Measurements from ENCODE around the gene FADS6.
A peak's percentile ranks its signal among the peaks of the same experiment; 100 is the strongest.

Gene FADS6, protein sequence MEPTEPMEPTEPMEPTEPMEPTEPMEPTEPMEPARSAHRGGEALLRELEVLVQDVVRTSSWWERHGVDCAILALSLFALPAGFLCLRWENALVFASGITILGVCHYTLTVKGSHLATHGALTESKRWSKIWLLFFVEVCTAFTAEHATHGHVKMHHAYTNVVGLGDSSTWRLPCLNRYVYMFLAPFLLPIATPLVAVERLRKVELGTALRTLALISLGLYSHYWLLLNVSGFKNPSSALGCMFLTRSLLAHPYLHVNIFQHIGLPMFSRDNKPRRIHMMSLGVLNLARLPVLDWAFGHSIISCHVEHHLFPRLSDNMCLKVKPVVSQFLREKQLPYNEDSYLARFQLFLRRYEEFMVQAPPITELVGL

DNA sequence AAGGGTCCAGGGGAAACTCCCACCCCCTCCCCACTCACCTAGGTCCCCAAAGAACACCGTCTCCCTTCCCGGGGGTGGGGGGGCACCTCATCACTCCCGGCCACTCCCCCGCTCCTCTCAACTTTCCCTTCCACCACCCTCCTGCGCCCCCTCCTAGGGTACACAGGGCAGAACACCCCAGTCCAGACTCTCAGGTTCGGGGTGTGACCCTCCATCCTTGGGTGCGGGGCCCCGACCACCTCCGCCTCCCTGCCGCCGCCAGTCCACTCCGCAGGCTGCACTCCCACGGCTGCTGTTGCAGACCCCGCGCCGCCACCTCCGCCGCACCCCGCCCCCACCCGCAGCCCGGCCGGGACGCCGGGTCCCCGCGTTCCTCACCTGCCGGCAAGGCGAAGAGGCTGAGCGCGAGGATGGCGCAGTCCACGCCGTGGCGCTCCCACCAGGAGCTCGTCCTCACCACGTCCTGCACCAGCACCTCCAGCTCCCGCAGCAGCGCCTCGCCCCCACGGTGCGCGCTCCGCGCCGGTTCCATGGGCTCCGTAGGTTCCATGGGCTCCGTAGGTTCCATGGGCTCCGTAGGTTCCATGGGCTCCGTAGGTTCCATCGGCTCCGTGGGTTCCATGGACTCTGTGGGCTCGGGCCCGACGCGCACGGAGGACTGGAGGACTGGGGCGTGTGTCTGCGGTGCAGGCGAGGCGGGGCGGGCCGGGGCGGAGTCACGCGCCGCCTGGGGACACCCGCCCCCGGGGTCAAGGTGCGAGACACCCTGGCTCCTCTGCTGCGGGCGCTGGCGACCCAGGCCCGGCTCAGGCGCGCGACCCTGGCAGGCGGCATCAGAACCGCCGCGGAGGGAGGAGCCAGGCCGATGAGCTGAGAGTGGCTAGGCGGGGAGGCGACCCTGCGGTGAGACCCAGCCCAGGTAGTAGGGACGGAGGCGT, at the start of gene FADS6:
FADS6 (minus strand) TSS at position 660 of the 938 bp plus-strand sequence; CDS start at position 622, 38 bp downstream.
- no peak for DNase-seq

DNA sequence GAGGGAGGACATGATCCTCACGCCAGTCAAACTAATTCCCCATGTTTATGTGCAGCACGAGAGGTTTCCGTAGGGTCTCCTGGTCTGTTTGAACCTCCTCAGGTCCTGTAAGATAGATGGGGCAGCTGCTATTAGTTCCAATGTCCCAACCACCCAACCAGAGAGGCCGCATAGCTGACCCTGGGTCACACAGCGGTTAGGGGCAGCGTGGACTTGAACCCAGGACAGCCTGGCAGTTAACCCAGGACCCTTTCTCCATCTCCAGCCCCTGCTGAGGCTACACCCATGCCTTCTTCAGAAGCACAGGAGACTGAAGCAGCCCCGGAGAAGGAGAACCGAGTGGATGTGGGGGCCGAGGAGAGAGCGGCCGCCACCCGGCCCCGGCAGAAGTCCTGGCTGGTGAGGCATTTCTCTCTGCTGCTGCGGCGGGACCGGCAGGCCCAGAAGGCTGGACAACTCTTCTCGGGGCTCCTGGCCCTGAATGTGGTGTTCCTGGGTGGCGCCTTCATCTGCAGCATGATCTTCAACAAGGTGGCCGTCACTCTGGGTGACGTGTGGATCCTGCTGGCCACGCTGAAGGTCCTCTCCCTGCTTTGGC, 47.8 kb upstream of the FADS6 start:
- no peak for DNase-seq

DNA sequence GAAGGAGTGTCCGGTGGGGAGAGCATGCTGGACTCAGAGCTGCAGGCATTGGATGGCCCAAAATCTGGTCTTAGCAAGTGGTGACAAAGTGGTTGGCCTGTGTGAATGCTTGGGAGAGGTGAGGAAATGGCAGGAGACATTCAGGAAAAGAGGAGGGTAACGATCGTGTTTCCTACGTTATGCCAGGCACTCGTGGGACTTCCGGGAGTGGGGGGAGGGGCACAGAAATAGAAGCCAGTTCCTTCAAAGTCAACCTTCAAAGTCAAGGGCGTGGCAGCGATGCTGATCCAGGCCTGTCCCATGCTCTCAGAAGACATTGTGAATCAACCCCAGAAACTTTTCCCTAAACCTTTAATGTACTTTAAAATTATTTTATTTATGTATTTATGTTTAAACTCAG, 46.1 kb upstream of the FADS6 start:
- no peak for DNase-seq

DNA sequence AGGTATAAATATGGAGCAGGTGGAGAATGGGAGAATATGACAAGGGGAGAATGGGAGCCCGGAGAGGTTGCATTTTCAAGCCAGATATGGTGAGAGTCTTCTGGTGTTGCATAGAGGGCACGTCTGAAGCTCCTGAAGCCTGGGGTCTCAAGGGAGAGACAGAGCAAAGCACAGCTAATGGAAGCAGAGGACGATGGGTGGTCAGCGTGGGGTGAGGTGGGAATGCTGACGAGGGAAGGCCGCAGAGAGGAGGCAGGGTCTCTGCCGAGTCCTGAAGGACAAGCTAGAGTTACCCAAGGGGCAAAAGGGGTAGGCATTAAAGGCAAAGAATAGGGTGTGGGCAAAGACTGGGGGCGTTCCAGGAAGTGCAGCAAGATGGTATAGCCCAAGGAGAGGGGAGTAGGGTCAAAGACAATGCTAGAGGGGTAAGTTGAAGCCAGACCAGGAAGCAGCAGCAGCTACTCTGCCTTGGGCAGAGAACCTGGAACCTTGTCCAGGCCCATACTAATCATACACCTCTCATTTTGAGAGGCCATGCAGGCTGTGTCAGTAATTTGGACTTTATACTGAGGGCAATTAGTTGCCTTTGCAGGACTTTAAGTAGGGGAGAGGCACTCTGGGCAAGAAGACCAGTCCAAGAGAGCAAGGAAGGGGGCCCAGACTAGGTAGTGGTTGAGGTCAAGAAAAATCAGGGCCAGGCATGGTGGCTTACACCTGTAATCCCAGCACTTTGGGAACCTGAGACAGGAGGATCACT, 44.9 kb upstream of the FADS6 start:
- no peak for DNase-seq

DNA sequence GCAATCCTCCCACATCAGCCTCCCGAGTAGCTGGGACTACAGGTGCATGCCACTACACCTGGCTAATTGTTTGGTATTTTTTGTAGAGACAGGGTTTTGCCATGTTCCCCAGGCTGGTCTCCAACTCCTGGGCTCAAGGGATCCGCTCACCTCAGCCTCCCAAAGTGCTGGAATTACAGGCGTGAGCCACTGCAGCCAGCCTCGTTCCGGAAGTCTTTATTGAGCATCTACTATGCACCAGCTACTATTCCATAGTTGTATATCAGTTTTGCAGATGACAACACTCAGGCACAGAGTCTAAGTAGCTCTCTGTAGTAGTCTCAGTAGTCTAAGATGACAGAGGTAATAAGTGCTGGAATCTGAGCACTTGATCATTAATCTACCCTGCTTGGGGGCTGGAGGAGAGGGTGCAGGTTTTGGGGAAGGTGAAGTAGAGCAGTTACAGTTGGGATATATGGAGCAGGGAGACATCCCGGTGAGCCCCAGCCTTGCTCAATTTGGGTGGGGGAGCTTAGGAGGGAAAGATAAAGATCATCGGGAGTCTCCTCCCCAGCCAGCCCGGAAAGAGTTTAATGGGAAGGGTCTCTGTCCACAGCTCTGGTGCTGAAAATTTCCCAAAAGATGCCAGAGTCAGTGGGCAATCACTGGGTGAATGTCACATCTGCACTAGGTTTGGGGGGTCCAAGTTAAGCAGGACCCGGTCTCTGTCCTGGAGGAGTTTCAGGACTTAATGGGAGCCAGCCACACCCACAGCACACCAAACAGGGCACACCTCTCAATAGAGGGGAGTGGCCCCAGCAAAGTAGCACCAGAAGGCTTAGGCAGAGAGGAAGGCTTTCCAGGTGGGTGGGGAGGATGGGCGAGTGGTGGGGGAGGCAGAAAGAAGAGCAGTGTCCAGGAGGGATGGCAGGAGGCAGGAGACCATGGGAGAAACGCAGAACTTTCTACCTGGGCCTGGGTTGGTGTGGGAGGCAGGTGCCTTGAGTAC, 43.9 kb upstream of the FADS6 start:
- no peak for DNase-seq

DNA sequence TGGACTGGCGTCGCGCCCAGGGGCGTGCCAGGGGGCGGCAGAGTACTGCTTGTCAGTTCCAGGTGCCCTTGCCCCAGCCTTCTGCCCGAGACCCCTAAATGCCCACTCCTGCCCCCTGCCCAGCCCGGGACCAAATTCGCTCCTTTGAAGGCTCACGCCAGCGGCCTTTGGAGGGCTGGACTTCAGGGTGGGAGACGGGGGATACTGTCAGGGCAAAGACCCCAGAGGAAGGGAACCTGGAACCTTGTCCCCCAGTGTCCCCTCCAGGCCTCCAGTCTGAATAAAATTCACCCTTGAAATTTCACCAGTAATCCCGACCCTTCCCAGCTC, 43.0 kb upstream of the FADS6 start:
- no peak for DNase-seq

DNA sequence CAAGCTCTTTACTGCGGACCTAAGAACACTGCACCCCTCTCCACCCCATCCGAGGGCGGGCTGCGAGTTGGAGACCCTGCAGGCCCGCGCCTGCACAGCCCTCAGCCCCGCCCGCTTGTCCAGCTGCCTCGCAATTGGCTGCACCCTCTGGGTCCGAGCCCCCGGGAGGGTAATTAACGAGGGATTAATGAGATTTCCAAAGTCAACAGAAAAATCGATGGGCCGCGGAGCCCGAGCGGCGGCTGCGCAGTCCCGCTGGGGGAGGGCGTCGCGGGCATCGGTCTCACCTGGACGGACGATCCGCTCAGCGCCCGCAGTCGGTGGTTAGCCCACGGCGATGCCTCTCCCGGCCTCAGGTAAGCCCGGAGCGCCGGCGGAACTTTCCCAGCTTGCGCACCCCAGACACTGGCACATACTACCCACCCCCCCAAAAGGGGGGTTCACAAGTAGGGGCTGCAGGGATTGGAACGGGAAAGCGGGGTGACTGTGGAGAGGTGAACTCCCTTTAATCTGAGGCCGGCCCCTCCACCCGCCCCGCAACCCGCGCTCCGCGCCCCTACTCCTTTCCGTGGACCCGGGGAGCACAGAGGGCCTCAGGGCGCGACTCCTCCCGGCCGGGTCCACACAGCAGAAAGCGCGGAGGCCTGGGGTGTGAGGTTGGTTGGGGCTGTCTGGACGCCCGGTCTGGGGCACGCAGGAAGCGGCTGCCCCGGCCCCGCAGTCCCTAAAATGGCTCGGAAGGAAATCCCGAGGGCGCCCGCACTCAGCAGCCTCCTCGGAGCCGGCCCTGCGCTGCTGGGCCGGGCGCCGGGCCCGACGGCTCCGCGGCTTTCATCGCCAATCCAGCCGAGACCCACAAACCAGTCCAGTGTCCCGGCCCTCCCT, 42.4 kb upstream of the FADS6 start, which contains the start of gene OTOP3:
OTOP3 (plus strand) TSS at position 314 of the 885 bp plus-strand sequence; CDS start at position 338, 24 bp downstream.
- no peak for DNase-seq

DNA sequence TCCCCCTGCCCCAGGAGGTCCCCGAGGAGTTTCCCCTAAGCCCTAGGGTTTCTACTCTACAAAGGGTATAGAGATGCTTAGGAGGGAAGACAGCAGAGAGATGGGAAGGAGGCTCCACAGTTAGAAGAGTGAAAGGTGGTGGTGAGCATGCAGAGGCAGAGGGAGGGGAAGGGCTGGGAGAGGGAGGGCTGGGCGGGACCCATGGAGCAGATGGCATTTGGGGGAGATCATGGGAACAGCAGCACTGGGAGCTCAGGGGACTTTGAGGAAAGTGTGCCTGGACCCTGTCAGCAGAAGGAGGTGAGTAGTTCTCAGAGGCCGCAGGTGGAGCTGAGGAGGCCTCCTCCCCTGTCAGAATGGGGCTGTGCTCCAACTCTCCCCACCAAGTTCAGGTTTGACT, 41.6 kb upstream of the FADS6 start:
- no peak for DNase-seq

DNA sequence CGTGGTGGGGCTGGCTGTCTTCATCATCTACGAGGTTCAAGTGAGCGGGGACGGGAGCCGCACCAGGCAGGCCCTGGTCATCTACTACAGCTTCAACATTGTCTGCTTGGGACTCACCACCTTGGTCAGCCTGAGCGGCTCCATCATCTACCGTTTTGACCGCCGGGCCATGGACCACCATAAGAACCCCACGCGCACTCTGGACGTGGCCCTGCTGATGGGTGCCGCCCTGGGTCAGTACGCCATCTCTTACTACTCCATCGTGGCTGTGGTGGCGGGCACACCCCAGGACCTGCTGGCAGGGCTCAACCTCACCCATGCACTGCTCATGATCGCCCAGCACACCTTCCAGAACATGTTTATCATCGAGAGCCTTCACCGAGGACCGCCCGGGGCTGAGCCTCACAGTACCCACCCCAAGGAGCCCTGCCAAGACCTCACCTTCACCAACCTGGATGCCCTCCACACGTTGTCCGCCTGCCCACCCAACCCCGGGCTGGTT, 37.2 kb upstream of the FADS6 start:
- DNase-seq = no peak

DNA sequence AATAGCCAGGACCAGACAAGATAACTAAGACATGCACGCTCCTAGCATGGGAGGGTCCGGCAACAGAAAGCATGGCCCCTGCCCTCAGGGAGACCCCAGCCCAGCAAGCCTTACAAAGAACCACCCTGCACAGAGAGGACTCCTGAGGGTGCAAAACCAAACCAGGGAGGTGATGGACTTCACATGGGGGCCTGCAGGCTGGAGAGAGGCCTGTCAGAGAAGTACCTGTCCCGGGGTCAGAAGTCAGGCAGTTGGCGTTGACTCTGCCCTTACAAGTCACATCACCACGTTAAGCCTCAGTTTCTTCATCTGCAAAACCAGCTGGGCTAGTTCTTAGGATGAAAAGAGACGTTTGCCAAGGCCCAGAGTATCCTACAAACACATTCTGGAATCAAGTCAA, 35.4 kb upstream of the FADS6 start:
- no peak for DNase-seq

DNA sequence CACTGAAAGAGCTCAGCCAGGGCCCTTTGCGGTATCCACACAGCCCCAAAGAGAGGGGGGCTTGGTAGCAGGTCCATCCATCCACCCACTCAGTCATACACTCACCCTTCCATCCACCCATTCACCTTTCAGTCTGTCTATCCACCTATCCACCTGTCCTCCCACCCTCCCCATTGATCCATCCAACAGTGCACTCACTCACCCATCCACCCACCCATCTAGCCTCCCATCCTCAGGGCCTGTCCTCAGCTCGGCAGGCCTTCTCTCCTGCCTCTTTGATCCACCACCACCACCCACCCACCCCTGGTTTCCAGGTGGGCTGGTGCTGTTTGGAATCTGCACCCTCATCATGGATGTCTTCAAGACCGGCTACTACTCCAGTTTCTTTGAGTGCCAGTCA, 31.8 kb upstream of the FADS6 start:
- no peak for DNase-seq

DNA sequence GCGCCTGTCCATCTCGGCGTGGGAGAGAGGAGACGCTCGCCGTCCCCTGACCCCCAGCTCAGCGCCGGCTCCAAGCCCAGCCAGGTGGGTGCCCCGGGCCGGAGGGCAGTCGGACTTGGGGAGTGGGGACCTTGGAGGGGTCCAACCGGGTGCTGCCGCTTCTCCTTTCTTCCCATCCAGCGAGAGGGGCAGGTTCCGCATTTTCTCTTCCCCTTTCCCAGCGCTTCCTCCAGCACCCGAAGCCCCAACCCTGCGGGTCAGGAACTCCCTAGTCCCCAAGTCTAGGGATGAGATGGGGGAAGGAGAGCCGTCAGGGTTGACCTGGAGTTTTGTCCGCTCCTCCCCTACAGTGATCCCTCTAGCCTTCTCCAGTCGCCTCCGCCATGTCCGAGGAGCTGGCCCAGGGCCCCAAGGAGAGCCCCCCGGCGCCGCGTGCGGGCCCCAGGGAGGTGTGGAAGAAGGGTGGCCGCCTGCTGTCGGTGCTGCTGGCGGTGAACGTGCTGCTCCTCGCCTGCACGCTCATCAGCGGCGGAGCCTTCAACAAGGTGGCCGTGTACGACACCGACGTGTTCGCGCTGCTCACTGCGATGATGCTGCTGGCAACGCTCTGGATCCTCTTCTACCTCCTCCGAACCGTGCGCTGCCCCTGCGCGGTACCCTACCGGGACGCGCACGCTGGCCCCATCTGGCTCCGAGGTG, 31.0 kb upstream of the FADS6 start, which contains the start of gene OTOP2:
OTOP2 (plus strand) TSS at position 24 of the 699 bp plus-strand sequence; CDS start at position 384, 360 bp downstream.
- peak in 1 of 2 donors; percentile 52 for DNase-seq

DNA sequence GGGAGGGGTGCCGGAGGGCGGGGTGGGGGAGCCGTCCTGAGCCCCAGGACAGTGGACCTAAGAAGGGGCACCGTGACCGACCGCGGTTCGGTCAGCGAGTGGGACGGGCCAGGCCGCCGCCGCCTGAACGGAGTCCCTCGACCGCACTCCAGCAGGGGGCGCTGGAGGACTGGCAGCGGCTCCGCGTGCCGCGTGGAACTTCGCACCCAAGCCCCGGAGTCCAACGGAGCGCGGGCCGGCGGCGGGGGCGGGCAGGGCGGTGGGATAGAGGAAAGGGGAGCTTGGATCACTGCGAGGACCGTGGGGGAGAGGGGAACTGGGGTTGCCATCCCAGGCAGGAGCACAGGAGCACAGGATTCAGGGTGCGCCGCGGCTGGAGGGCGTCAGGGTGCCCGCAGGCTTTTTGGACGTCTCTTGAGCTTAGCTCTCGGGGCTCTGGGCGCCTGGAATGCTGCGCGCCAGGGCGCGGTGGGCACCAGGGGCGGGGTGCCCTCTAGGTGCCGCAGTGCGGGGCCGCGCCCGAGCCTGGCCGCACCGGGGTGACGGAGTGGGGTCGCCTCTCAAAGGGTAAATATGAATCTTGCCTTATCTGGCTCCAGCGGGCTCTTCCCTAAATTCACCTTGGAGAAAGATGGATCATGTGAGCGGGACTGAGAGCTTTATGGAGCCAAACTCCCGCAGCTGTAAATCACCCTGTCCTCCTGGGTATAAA, 30.3 kb upstream of the FADS6 start:
- peak; percentile 66 to 70 for DNase-seq

DNA sequence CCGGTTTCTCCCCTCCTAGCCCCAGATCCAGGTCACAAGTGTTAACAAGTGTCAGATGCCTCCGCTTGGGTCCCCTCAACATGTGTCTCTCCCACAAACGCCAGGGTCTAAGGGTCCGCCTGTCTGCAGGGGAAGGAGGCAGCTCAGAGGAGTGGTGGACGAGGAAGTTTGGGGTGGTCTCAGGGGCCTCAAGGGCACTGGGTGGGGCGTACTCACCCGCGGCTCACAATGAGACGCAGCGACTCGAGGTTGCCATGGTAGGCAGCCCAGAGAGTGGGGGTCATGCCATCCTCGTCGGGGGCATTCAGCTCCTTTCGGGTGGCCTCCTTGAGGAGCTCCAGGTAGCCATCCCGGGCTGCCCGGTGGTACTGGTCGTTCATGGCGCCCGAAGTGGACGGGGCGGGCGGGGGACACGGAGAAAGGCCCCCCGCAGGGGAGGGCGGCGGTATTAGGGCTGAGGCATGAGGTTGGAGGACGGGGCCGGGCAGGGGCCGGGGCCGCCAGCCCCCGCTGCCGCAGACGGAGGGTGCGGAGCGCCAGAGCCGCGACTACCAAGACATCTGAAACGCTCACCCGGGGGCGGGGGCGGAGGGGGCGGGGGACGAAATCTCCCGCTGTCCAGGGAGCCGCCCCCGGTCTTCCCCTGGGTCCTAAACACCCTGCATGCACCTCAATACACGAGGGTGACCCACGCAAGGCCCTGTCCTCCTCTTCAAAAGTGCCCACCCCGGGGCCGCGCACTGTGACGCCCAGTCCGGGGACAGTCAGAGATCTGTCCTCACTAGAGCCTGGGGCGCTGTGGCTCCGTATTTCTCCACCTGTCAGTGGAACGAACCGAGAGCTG, 29.5 kb upstream of the FADS6 start, which contains the start of gene USH1G:
USH1G (minus strand) TSS at position 562 of the 844 bp plus-strand sequence; CDS start at position 380, 182 bp downstream.
- DNase-seq = no peak

DNA sequence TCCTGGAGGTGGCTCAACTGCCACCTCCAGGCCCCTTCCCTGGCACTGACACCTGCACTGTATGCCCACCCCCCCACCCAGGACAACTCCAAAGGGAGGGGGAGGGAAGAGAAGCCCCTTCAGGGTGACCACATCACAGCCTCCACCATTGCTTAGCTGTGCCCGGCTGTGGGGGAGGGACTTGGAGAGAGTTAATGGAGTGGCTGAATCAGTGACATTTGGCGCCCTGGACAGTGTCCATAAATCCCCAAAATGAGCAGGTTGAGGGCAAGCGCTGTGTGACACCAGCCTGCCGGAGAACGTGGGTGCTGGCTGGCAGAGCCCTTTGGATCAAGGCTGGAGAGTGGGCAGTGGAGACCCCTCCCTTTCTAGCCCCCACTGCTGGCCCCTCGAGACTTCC, 28.7 kb upstream of the FADS6 start:
- DNase-seq = no peak

DNA sequence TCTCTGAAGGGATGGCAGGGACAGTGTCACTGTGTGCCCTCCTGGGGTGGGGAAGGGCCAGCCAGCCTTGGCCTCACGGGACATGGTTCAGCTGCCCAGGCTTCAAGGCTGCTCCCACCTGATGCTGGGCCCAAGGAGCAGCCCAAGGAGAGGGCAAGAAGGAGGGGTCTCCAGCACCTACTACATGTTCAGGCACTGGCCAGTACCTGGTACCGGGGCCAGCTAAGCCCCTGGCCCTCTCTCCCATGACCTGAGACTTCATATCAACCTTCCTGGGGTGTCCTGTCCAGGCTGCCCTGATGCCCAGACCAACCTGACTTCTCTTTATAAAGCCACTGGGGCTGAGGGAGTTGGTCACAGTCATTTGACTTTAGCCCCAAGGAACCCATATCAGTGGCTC, 28.3 kb upstream of the FADS6 start:
- DNase-seq = no peak

DNA sequence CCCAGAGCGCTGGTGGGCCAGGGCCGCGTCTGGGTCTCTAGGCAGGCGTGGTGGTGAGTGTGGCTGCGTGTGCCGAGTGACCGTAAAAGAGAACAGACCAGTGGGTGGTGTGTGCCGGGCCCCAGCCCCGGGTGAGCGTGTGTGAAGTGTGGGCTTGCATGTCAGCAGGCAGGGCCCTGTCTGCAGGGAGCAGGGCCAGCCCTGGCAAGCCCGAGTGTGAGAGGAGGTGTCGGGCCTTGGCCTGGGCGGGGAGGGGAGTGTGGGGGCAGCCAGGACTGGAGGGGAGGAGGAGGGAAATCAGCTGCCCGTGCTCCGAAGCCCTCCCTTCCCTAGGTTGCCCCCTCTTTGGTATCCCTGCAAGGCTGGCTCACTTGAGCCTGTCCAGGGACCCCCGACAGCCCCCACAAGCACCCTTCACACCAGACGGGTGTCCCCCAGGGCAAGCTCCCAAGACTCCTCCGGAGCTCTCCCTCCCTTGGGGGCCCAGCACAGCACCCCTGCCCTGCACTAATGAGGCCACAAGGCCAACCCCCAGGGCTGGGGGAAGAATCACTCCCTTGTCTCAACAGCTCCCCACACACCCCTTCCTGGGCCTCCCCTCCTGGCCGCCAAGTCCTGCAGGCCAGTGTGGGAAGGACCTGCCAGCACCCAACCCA, 27.7 kb upstream of the FADS6 start:
- DNase-seq = no peak

All from CD4-positive, alpha-beta T cell treated with Interleukin-4 for 1 hour (primary cell).